K562 (cell line): ENCODE results near the gene DNAJB6. TPM values are rescaled to one million over a fixed set of nuclear protein-coding genes. Genes with fewer than 3 reads are reported as not detected.

Experiments used
- ASH1L ChIP-seq: fragments of 450-650 bp; IDR thresholded peaks from 2 replicates; pipeline ENCODE4 v1.6.1; 2018; ENCODE audit warnings: borderline replicate concordance, mild to moderate bottlenecking, low read depth; ENCODE audit not compliant: partially characterized antibody
- E2F4 ChIP-seq: sonication (generic); formaldehyde crosslinking; IDR thresholded peaks from 2 replicates; pipeline ENCODE4 v1.8.0; 2022; ENCODE audit warnings: mild to moderate bottlenecking, low read depth, missing genetic modification reagents
- FUS ChIP-seq: fragments of 200-400 bp; formaldehyde crosslinking; optimal IDR thresholded peaks from 2 replicates; pipeline ENCODE3; 2017; ENCODE audit warnings: low read depth, low read length
- HEY1 ChIP-seq: fragments of 250-450 bp; sonication (Bioruptor Pico); IDR thresholded peaks from 2 replicates; pipeline ENCODE4 v1.5.0; 2020; ENCODE audit warnings: mild to moderate bottlenecking, moderate library complexity, borderline replicate concordance
- HMG20B ChIP-seq: fragments of 250-450 bp; sonication (Bioruptor Pico); IDR thresholded peaks from 2 replicates; pipeline ENCODE4 v1.5.0; 2021; ENCODE audit warnings: mild to moderate bottlenecking
- HNRNPH1 ChIP-seq: fragments of 200-400 bp; formaldehyde crosslinking; optimal IDR thresholded peaks from 2 replicates; pipeline ENCODE3; 2017; ENCODE audit warnings: low read depth, mild to moderate bottlenecking, low read length, moderate library complexity
- ID3 ChIP-seq, 2 experiments: fragments of 250-450 bp in 1 of 2; fragments of 450-650 bp in 1 of 2; sonication (Bioruptor Pico) in 1 of 2; IDR thresholded peaks; 2 replicates each; pipeline versions ENCODE4 v1.6.1 to v1.8.0; 2016 to 2021; ENCODE audit warnings: mild to moderate bottlenecking in 2 of 2, moderate library complexity in 2 of 2, missing compliant biosample characterization in 1 of 2, missing genetic modification characterization in 1 of 2
- KAT7 ChIP-seq: sonication (generic); formaldehyde crosslinking; IDR thresholded peaks from 2 replicates; pipeline ENCODE4 v1.8.0; 2022; ENCODE audit warnings: missing genetic modification reagents, mild to moderate bottlenecking, borderline replicate concordance
- KLF16 ChIP-seq: IDR thresholded peaks from 2 replicates; pipeline ENCODE4 v1.6.1; 2016; ENCODE audit warnings: antibody characterized with exemption
- MNT ChIP-seq, 2 experiments: fragments of 450-650 bp; conservative IDR thresholded peaks; 2 replicates each; pipeline ENCODE4 v1.6.1; 2017; ENCODE audit warnings: mild to moderate bottlenecking in 2 of 2, moderate library complexity in 2 of 2
- MTA2 ChIP-seq: fragments of 450-650 bp; IDR thresholded peaks from 2 replicates; pipeline ENCODE4 v1.6.1; 2016; ENCODE audit warnings: low read depth
- PHF20 ChIP-seq: fragments of 450-650 bp; IDR thresholded peaks from 2 replicates; pipeline ENCODE4 v1.6.1; 2018; ENCODE audit not compliant: partially characterized antibody
- POLR2AphosphoS2 ChIP-seq: IDR thresholded peaks from 2 replicates; pipeline ENCODE4 v1.6.1; 2012; ENCODE audit warnings: low read length, improper control_type of control experiment
- POLR2B ChIP-seq: fragments of 450-650 bp; IDR thresholded peaks from 2 replicates; pipeline ENCODE4 v1.6.1; 2018; ENCODE audit warnings: low read depth; ENCODE audit not compliant: partially characterized antibody
- POLR2G ChIP-seq: fragments of 200-400 bp; formaldehyde crosslinking; IDR thresholded peaks from 2 replicates; pipeline ENCODE4 v1.6.1; 2017; ENCODE audit warnings: low read depth, mild to moderate bottlenecking, antibody characterized with exemption, low read length, moderate library complexity
- RAD21 ChIP-seq, 2 experiments: fragments of 250-450 bp in 1 of 2; fragments of 450-650 bp in 1 of 2; sonication (Bioruptor Pico) in 1 of 2; formaldehyde crosslinking in 1 of 2; IDR thresholded peaks in 1 of 2; conservative IDR thresholded peaks in 1 of 2; 2 replicates each; pipeline versions ENCODE4 v1.4.0 to v1.8.0; 2020 to 2022; ENCODE audit warnings: mild to moderate bottlenecking in 2 of 2, moderate library complexity in 1 of 2
- SMARCC2 ChIP-seq: fragments of 450-650 bp; IDR thresholded peaks from 2 replicates; pipeline ENCODE4 v1.6.1; 2017; ENCODE audit warnings: antibody characterized with exemption, moderate library complexity, mild to moderate bottlenecking, low read depth
- SRSF1 ChIP-seq: fragments of 200-400 bp; formaldehyde crosslinking; IDR thresholded peaks from 2 replicates; pipeline ENCODE4 v1.6.1; 2017; ENCODE audit warnings: mild to moderate bottlenecking, low read depth, low read length, moderate library complexity
- USF2 ChIP-seq: sonication (generic); formaldehyde crosslinking; IDR thresholded peaks from 2 replicates; pipeline ENCODE4 v1.5.0; 2020; ENCODE audit warnings: missing genetic modification reagents
- ZNF134 ChIP-seq: fragments of 250-450 bp; sonication (Bioruptor Pico); conservative IDR thresholded peaks from 2 replicates; pipeline ENCODE4 v1.4.0; 2020
- ZNF384 ChIP-seq: IDR thresholded peaks from 2 replicates; pipeline ENCODE4 v1.6.1; 2012; ENCODE audit warnings: low read depth, low read length, improper control_type of control experiment
- ZNF398 ChIP-seq: fragments of 250-450 bp; sonication (Bioruptor Pico); IDR thresholded peaks from 2 replicates; pipeline ENCODE4 v1.8.0; 2021; ENCODE audit warnings: moderate library complexity, mild to moderate bottlenecking, inconsistent platforms
- ZNF561 ChIP-seq: fragments of 450-650 bp; formaldehyde crosslinking; conservative IDR thresholded peaks from 2 replicates; pipeline ENCODE4 v1.4.0; 2020; ENCODE audit warnings: mild to moderate bottlenecking, moderate library complexity
- polyA plus RNA-seq, 8 experiments: library from polyadenylated mRNA; depleted of rRNA in 4 of 8; stranded (reverse) in 5 of 8; unstranded in 3 of 8; fragments of >200 nt; fragmentation: Nextera tagmentation in 2 of 8; fragmentation: Illumina TruSeq in 1 of 8; extraction: Ambion mirVana in 2 of 8; extraction: Trizol in 1 of 8; gene quantifications; 2 replicates each; pipeline versions ENCODE4 v1.2.1 to v1.2.3, GENCODE V29; 2011 to 2014; ENCODE audit warnings: inconsistent platforms in 1 of 8, missing spikeins in 1 of 8
- total RNA-seq, 7 experiments: library from RNA; depleted of rRNA in 6 of 7; stranded (reverse); fragments of >200 nt in 6 of 7; fragmentation: Illumina TruSeq in 2 of 7; extraction: Trizol in 2 of 7; gene quantifications; 2 replicates each; pipeline versions ENCODE4 v1.2.1 to v1.2.3, GENCODE V29; 2011 to 2021; ENCODE audit warnings: low replicate concordance in 1 of 7

DNAJB6 gene
- total and polyA plus RNA-seq, 9 of the 15 experiments (the other 6 are each of a cell fraction or from before 2014, with no cell fraction given) = 84.5 to 158 (median 135) TPM

- TF ChIP-seq ZNF398 (CRISPR knock-in tag) = no peak
- TF ChIP-seq MNT (conservative IDR thresholded peaks at IDR 0.05) = 0 out of 4 replicates have a peak, but pooled peaks of 1 of the 2 experiments have one; percentile 15
- TF ChIP-seq SRSF1 = no peak
- peak in 1 of 2 experiments; percentile 56; a peak in 3 of 4 replicates for TF ChIP-seq RAD21 (CRISPR knock-in tag; conservative IDR thresholded peaks at IDR 0.05 in 1 of 2, IDR thresholded peaks at IDR 0.05 in 1 of 2)
- no peak for TF ChIP-seq KAT7 (CRISPR knock-in tag)
- TF ChIP-seq HNRNPH1 = no peak
- TF ChIP-seq POLR2B = no peak
- no peak for TF ChIP-seq PHF20
- TF ChIP-seq MTA2 = no peak
- TF ChIP-seq E2F4 = no peak
- no peak for TF ChIP-seq ASH1L
- TF ChIP-seq HMG20B (CRISPR knock-in tag) = no peak
- TF ChIP-seq ZNF134 (CRISPR knock-in tag) = no peak
- TF ChIP-seq USF2 (CRISPR knock-in tag) = 0 out of 2 replicates have a peak, but pooled peaks have one; percentile 19
- no peak for TF ChIP-seq ZNF561 (CRISPR knock-in tag)
- no peak for TF ChIP-seq KLF16
- TF ChIP-seq POLR2AphosphoS2 = no peak
- peak; percentile 57 for TF ChIP-seq POLR2G
- no peak for TF ChIP-seq HEY1 (CRISPR knock-in tag)
- no peak for TF ChIP-seq ID3 (CRISPR knock-in tag; IDR thresholded peaks at IDR 0.05)
- no peak for TF ChIP-seq ID3 (tag; IDR thresholded peaks at IDR 0.05)
- no peak for TF ChIP-seq FUS
- no peak for TF ChIP-seq ZNF384
- TF ChIP-seq SMARCC2 = no peak
Measured at GRCh38 chr7:157425137-157425731, 88.4 kb downstream of the DNAJB6 start (continued).
